Nephron progenitor cell (in vitro differentiated cells): Measurements from ENCODE around the gene A4GALT.

Experiments used
- DNase-seq: peaks from one replicate; pipeline ENCODE4 v3.0.0; 2021
- H3K27ac Mint-ChIP-seq: 2 replicates; pipeline ENCODE4 v1.8.0; 2021; ENCODE audit warnings: mild to moderate bottlenecking, moderate library complexity, mixed read lengths
- H3K27me3 Mint-ChIP-seq: 2 replicates; pipeline ENCODE4 v1.8.0; 2021; ENCODE audit warnings: mild to moderate bottlenecking, low read depth, mixed read lengths; ENCODE audit not compliant: poor library complexity
- H3K36me3 Mint-ChIP-seq: 2 replicates; pipeline ENCODE4 v1.8.0; 2021; ENCODE audit warnings: low read depth, mixed read lengths
- H3K4me1 Mint-ChIP-seq: 2 replicates; pipeline ENCODE4 v1.8.0; 2021; ENCODE audit warnings: mixed read lengths
- H3K4me3 Mint-ChIP-seq: 2 replicates; pipeline ENCODE4 v1.8.0; 2021; ENCODE audit warnings: mild to moderate bottlenecking, moderate library complexity, mixed read lengths
- H3K9me3 Mint-ChIP-seq: 2 replicates; pipeline ENCODE4 v1.8.0; 2021; ENCODE audit warnings: mild to moderate bottlenecking, moderate library complexity, mixed read lengths
- TF ChIP-seq, protein P1 (sequence below): fragments of 200-600 bp; sonication (generic); IDR thresholded peaks from 2 replicates; pipeline ENCODE4 v1.5.0; 2021; ENCODE audit warnings: antibody characterized with exemption

The A4GALT gene

DNA sequence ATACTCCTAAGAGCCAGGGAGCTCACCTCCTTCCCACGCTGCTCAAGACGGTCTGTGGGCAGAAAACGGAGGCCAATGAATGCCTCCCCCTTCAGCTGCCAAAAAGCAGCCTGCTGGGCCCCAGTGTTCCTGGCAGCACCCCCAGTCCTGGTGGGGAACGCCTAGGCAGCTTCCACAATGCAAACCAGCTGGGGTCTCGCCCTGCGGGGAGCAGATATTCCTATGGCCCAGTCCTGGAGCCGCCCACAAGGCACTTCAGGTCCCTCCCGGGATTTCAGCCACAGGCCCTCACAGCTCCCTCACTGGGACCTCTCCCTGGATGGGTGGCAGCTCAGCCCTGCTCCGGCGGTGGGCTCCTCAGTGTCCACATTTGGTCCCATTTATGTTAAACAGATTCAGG lies 29.2 kb downstream of the A4GALT start:
- H3K27ac Mint-ChIP-seq, result no peak overlapping the region
- no peaks in the 10 kb centered on the region for H3K36me3 Mint-ChIP-seq
- no peaks in the 10 kb centered on the region for H3K9me3 Mint-ChIP-seq
- TF ChIP-seq, protein P1, sequence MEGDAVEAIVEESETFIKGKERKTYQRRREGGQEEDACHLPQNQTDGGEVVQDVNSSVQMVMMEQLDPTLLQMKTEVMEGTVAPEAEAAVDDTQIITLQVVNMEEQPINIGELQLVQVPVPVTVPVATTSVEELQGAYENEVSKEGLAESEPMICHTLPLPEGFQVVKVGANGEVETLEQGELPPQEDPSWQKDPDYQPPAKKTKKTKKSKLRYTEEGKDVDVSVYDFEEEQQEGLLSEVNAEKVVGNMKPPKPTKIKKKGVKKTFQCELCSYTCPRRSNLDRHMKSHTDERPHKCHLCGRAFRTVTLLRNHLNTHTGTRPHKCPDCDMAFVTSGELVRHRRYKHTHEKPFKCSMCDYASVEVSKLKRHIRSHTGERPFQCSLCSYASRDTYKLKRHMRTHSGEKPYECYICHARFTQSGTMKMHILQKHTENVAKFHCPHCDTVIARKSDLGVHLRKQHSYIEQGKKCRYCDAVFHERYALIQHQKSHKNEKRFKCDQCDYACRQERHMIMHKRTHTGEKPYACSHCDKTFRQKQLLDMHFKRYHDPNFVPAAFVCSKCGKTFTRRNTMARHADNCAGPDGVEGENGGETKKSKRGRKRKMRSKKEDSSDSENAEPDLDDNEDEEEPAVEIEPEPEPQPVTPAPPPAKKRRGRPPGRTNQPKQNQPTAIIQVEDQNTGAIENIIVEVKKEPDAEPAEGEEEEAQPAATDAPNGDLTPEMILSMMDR, result no peak
- no peak overlapping the region for H3K4me3 Mint-ChIP-seq
- DNase-seq, result no peak
- H3K27me3 Mint-ChIP-seq, result no peaks in the 10 kb centered on the region
- H3K4me1 Mint-ChIP-seq, result peaks cover 40% of the 10 kb centered on the region

- TF ChIP-seq, protein P1, result no peak
- peaks cover 45% of the 10 kb centered on the region for H3K4me1 Mint-ChIP-seq
- peak; percentile 78 for DNase-seq
- no peaks in the 10 kb centered on the region for H3K27me3 Mint-ChIP-seq
- H3K27ac Mint-ChIP-seq, result peak overlapping the region; percentile 97
- no peaks in the 10 kb centered on the region for H3K9me3 Mint-ChIP-seq
- H3K4me3 Mint-ChIP-seq, result peak overlapping the region; percentile 63
- H3K36me3 Mint-ChIP-seq, result no peaks in the 10 kb centered on the region
Measured at GRCh38 chr22:42688241-42689211, 32.1 kb downstream of the A4GALT start.

GRCh38 chr22:42686756-42687491 lies 33.7 kb downstream of the A4GALT start:
- Mint-ChIP-seq H3K4me1 (peaks cover 56% of the 10 kb centered on the region), H3K36me3 (no peaks in the 10 kb centered on the region), H3K27me3 (peaks cover under 1% of the 10 kb centered on the region), H3K27ac (peak overlapping the region; percentile 30), H3K9me3 (no peaks in the 10 kb centered on the region), H3K4me3 (no peak overlapping the region)
- DNase-seq, result no peak
- TF ChIP-seq, protein P1, result no peak

GRCh38 chr22:42685941-42686653 lies 34.6 kb downstream of the A4GALT start:
- no peak for DNase-seq
- no peak overlapping the region for H3K4me3 Mint-ChIP-seq
- peaks cover 56% of the 10 kb centered on the region for H3K4me1 Mint-ChIP-seq
- no peaks in the 10 kb centered on the region for H3K9me3 Mint-ChIP-seq
- H3K27me3 Mint-ChIP-seq, result peaks cover 4% of the 10 kb centered on the region
- TF ChIP-seq, protein P1, result no peak
- H3K27ac Mint-ChIP-seq, result no peak overlapping the region
- H3K36me3 Mint-ChIP-seq, result no peaks in the 10 kb centered on the region

DNA sequence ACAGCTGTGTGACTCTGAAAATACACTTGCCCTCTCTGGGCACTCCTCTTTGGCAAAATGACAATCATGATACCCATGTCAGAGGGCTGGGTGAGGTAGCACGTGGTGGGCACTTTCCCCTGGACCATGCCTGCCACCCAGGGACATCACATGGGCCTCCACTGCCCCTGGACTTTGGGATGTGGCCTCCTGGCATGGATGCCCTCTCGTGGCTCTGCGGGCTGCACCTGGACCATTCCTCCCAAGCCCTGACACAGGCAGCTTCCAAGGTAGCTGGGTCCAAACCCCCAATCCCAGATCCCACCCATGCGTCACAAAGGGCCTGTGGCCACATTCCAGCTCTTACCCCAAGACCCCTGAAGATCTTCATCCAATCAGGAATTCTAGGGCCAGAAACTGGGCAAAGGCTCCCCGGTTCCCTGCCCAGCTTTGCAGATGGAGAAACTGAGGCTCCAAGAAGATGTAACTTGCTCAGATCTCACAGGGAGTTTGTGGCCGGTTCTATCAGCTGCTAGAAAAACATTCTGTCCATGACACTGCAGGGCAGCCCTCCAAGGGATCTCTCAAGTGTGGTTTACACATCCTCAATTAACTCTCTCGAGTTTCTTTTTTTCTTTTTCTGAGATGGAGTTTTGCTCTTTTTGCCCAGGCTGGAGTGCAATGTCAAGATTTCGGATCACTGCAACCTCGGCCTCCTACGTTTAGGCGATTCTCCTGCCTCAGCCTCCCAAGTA lies 36.0 kb downstream of the A4GALT start:
- Mint-ChIP-seq H3K4me3 (no peak overlapping the region), H3K27ac (no peak overlapping the region), H3K27me3 (peaks cover 4% of the 10 kb centered on the region), H3K9me3 (peaks cover 8% of the 10 kb centered on the region), H3K36me3 (peaks cover 5% of the 10 kb centered on the region), H3K4me1 (peaks cover 51% of the 10 kb centered on the region)
- DNase-seq, result no peak
- TF ChIP-seq, protein P1, result no peak
